Neuronal stem cell (in vitro differentiated cells): ENCODE measurements around the gene GPI.
"Not testable (repeated sequence)": the region's sequence is repeated elsewhere in the genome, so short reads cannot be mapped to it uniquely, and the experiment has no call there.

Experiments used
- DNase-seq: peaks from one replicate; pipeline ENCODE4 v3.0.0-alpha.2; 2013; ENCODE audit warnings: low spot score
- H2AFZ ChIP-seq: one replicate; pipeline ENCODE4 v1.6.1; 2013; ENCODE audit warnings: mild to moderate bottlenecking, low read length, inconsistent platforms
- H2AK5ac ChIP-seq: 2 replicates; pipeline ENCODE4 v1.6.1; 2013; ENCODE audit warnings: low read depth, mild to moderate bottlenecking, inconsistent platforms, low read length, moderate library complexity, mixed read lengths
- H2BK120ac ChIP-seq: 2 replicates; pipeline ENCODE4 v1.6.1; 2013; ENCODE audit warnings: low read depth, mild to moderate bottlenecking, inconsistent platforms, low read length, moderate library complexity, mixed read lengths
- H2BK12ac ChIP-seq: one replicate; pipeline ENCODE4 v1.6.1; 2013; ENCODE audit warnings: low read length, inconsistent platforms
- H2BK15ac ChIP-seq: 2 replicates; pipeline ENCODE4 v1.6.1; 2013; ENCODE audit warnings: mild to moderate bottlenecking, low read length, inconsistent platforms, mixed read lengths
- H2BK5ac ChIP-seq: one replicate; pipeline ENCODE4 v1.6.1; 2013; ENCODE audit warnings: inconsistent platforms, mild to moderate bottlenecking, low read length, moderate library complexity
- H3K14ac ChIP-seq: one replicate; pipeline ENCODE4 v1.6.1; 2013; ENCODE audit warnings: low read length, inconsistent platforms
- H3K18ac ChIP-seq: 2 replicates; pipeline ENCODE4 v1.6.1; 2013; ENCODE audit warnings: low read length, inconsistent platforms
- H3K23ac ChIP-seq: 2 replicates; pipeline ENCODE4 v1.6.1; 2013; ENCODE audit warnings: low read depth, mild to moderate bottlenecking, mixed read lengths, low read length, inconsistent platforms; ENCODE audit not compliant: poor library complexity
- H3K27ac ChIP-seq: replicated peaks from 3 replicates; pipeline ENCODE4 v1.5.1; 2013; ENCODE audit warnings: low read length, inconsistent platforms
- H3K27me3 ChIP-seq, 3 experiments: 2 replicates each; pipeline ENCODE4 v1.6.1; 2013; ENCODE audit warnings: low read length in 3 of 3, mild to moderate bottlenecking in 2 of 3, inconsistent platforms in 1 of 3, low read depth in 1 of 3, mixed read lengths in 1 of 3, moderate library complexity in 1 of 3; ENCODE audit not compliant: control insufficient read depth in 3 of 3, insufficient read depth in 3 of 3
- H3K36me3 ChIP-seq, 2 donors: replicated peaks in 1 of 2; 2 replicates each; pipeline ENCODE4 v1.6.1; 2013; ENCODE audit warnings: low read length in 2 of 2; ENCODE audit not compliant: control insufficient read depth in 2 of 2, insufficient read depth in 2 of 2
- H3K4ac ChIP-seq: 2 replicates; pipeline ENCODE4 v1.6.1; 2013; ENCODE audit warnings: inconsistent platforms, mild to moderate bottlenecking, low read length, moderate library complexity
- H3K4me1 ChIP-seq, 2 donors: 1 replicate in 1 of 2; 2 replicates in 1 of 2; pipeline ENCODE4 v1.6.1; 2013; ENCODE audit warnings: low read length in 2 of 2, low read depth in 1 of 2; ENCODE audit not compliant: control insufficient read depth in 2 of 2, insufficient read depth in 1 of 2
- H3K4me2 ChIP-seq: one replicate; pipeline ENCODE4 v1.6.1; 2013; ENCODE audit warnings: mild to moderate bottlenecking, low read length, inconsistent platforms; ENCODE audit not compliant: insufficient read depth, poor library complexity, severe bottlenecking
- H3K4me3 ChIP-seq, 2 donors: 2 replicates each; pipeline ENCODE4 v1.5.1; 2013; ENCODE audit warnings: low read length in 2 of 2, mild to moderate bottlenecking in 2 of 2, inconsistent platforms in 1 of 2, moderate library complexity in 1 of 2
- H3K79me1 ChIP-seq: one replicate; pipeline ENCODE4 v1.6.1; 2013; ENCODE audit warnings: low read depth, mild to moderate bottlenecking, inconsistent platforms, low read length, moderate library complexity
- H3K9ac ChIP-seq: one replicate; pipeline ENCODE4 v1.6.1; 2013; ENCODE audit warnings: mild to moderate bottlenecking, low read depth, low read length, inconsistent platforms; ENCODE audit not compliant: poor library complexity
- H3K9me3 ChIP-seq, 2 donors: replicated peaks in 1 of 2; 2 replicates each; pipeline versions ENCODE3 to v1.6.1; 2013; ENCODE audit warnings: low read length in 2 of 2, mild to moderate bottlenecking in 2 of 2, inconsistent platforms in 1 of 2, low read depth in 1 of 2, mixed read lengths in 1 of 2, moderate library complexity in 1 of 2; ENCODE audit not compliant: control insufficient read depth in 2 of 2, insufficient read depth in 1 of 2
- H4K8ac ChIP-seq: one replicate; pipeline ENCODE4 v1.6.1; 2013; ENCODE audit warnings: low read depth, mild to moderate bottlenecking, inconsistent platforms, low read length, moderate library complexity
- H4K91ac ChIP-seq: one replicate; pipeline ENCODE4 v1.6.1; 2013; ENCODE audit warnings: low read length, low read depth, mild to moderate bottlenecking, inconsistent platforms; ENCODE audit not compliant: poor library complexity
- WGBS, 2 donors: extraction: QIAGEN DNeasy Blood & Tissue Kit; methylation state at CpG; one replicate each; pipeline ENCODE4 v1.1.7; 2013; ENCODE audit warnings: missing lambda C conversion rate in 2 of 2, mixed read lengths in 1 of 2; ENCODE audit not compliant: insufficient read length in 2 of 2, insufficient replicate concordance in 1 of 2; ENCODE audit errors: extremely low coverage in 2 of 2; 5-methylcytosine and 5-hydroxymethylcytosine counted together

The GPI gene

GRCh38 chr19:34327851-34328250 is 37.1 kb upstream of the GPI start:
- Histone ChIP-seq H2BK5ac (no peak overlapping the region), H2AFZ (no peak overlapping the region), H3K18ac (no peak overlapping the region), H4K8ac (no peak overlapping the region), H4K91ac (no peak overlapping the region), H3K4ac (no peak overlapping the region), H3K4me3 (peak overlapping the region in 1 of 2 donors; percentile 59), H3K4me1 (peaks cover 0 to 6% of the 10 kb centered on the region in 2 donors), H3K23ac (peak overlapping the region; percentile 96), H3K9me3 (peaks cover 0 to 2% of the 10 kb centered on the region in 2 donors), H3K4me2 (no peak overlapping the region), H2AK5ac (no peak overlapping the region), H3K9ac (no peak overlapping the region), H3K36me3 (peaks cover 20 to 90% of the 10 kb centered on the region in 2 donors), H2BK120ac (no peak overlapping the region), H2BK12ac (no peak overlapping the region), H2BK15ac (no peak overlapping the region), H3K27ac (no peak overlapping the region), H3K14ac (no peak overlapping the region), H3K27me3 (no peaks in the 10 kb centered on the region), H3K79me1 (no peaks in the 10 kb centered on the region)
- DNase-seq, result no peak
- no CpG with 5 or more reads among the region's 15 CpGs for WGBS, 2 donors

DNA sequence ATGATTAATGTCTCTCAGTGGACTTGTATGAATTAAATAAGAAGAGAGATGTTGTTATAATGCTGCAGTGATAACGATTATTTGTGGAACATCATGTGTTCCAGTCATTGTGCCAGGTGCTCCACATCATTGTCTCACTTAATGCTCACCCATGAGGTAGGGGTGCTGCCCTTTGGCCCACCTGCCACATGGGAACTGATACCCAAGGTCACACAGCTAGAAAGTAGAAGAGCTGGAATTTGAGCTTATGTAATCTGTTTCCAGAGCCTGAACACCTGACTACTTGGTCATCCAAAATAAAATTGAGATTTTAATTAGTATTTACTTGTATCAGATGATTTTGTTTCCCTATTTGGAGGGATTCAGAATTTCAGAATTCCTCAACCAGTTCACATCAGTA is 36.0 kb upstream of the GPI start:
- H3K27me3 ChIP-seq, result no peaks in the 10 kb centered on the region
- H2AFZ ChIP-seq, result no peak overlapping the region
- no peak overlapping the region for H2AK5ac ChIP-seq
- WGBS, 2 donors, result no CpG with 5 or more reads among the region's 1 CpG
- H3K27ac ChIP-seq, result no peak overlapping the region
- no peaks in the 10 kb centered on the region for H3K4me1 ChIP-seq
- DNase-seq, result no peak
- no peak overlapping the region for H3K4ac ChIP-seq
- H3K36me3 ChIP-seq, result peaks cover 19 to 92% of the 10 kb centered on the region in 2 donors
- H3K4me2 ChIP-seq, result no peak overlapping the region
- H2BK12ac ChIP-seq, result no peak overlapping the region
- no peaks in the 10 kb centered on the region for H3K79me1 ChIP-seq
- H3K9ac ChIP-seq, result no peak overlapping the region
- no peak overlapping the region for H2BK5ac ChIP-seq
- H3K9me3 ChIP-seq, result peaks cover 0 to 2% of the 10 kb centered on the region in 2 donors
- no peak overlapping the region for H3K14ac ChIP-seq
- H4K8ac ChIP-seq, result no peak overlapping the region
- no peak overlapping the region for H3K4me3 ChIP-seq
- no peak overlapping the region for H3K18ac ChIP-seq
- no peak overlapping the region for H2BK120ac ChIP-seq
- no peak overlapping the region for H3K23ac ChIP-seq
- no peak overlapping the region for H2BK15ac ChIP-seq
- no peak overlapping the region for H4K91ac ChIP-seq

- H3K18ac ChIP-seq, result no peak overlapping the region
- H4K8ac ChIP-seq, result no peak overlapping the region
- H3K23ac ChIP-seq, result no peak overlapping the region
- no peak overlapping the region for H2BK120ac ChIP-seq
- H3K14ac ChIP-seq, result peak overlapping the region; percentile 8
- H4K91ac ChIP-seq, result no peak overlapping the region
- H3K9ac ChIP-seq, result no peak overlapping the region
- H3K4me3 ChIP-seq, result no peak overlapping the region
- H3K4ac ChIP-seq, result no peak overlapping the region
- no peak overlapping the region for H2BK15ac ChIP-seq
- no peak overlapping the region for H3K27ac ChIP-seq
- H3K4me1 ChIP-seq, result no peaks in the 10 kb centered on the region
- peaks cover 0 to 2% of the 10 kb centered on the region in 2 donors for H3K9me3 ChIP-seq
- H2AFZ ChIP-seq, result no peak overlapping the region
- H2AK5ac ChIP-seq, result no peak overlapping the region
- WGBS, 2 donors, result no CpG with 5 or more reads among the region's 4 CpGs
- H3K36me3 ChIP-seq, result peaks cover 19 to 92% of the 10 kb centered on the region in 2 donors
- no peaks in the 10 kb centered on the region for H3K79me1 ChIP-seq
- H2BK12ac ChIP-seq, result no peak overlapping the region
- DNase-seq, result no peak
- H3K27me3 ChIP-seq, result no peaks in the 10 kb centered on the region
- H2BK5ac ChIP-seq, result no peak overlapping the region
- no peak overlapping the region for H3K4me2 ChIP-seq
Measured at GRCh38 chr19:34330116-34330515, 34.9 kb upstream of the GPI start.

GRCh38 chr19:34330596-34330995 is 34.4 kb upstream of the GPI start:
- not testable (repeated sequence) for H3K4ac ChIP-seq, H3K27ac ChIP-seq, DNase-seq, H3K9ac ChIP-seq, H2AFZ ChIP-seq, H4K8ac ChIP-seq, H4K91ac ChIP-seq, H3K18ac ChIP-seq, H3K23ac ChIP-seq, H3K9me3 ChIP-seq, H3K79me1 ChIP-seq, H2BK120ac ChIP-seq, H2AK5ac ChIP-seq, H2BK15ac ChIP-seq, H3K4me1 ChIP-seq, H2BK12ac ChIP-seq, H2BK5ac ChIP-seq, H3K27me3 ChIP-seq, H3K14ac ChIP-seq, H3K4me2 ChIP-seq, H3K4me3 ChIP-seq
- no CpG with 5 or more reads among the region's 8 CpGs for WGBS, 2 donors
- H3K36me3 ChIP-seq, result peaks cover 17 to 90% of the 10 kb centered on the region in 2 donors
